Smooth muscle cell (in vitro differentiated cells): ENCODE results near the gene PACRG. TPM values are rescaled to one million over a fixed set of nuclear protein-coding genes. Genes with fewer than 3 reads are reported as not detected.

ENCODE experiments used
- DNase-seq: peaks from one replicate; lab custom pipeline; 2025; ENCODE audit not compliant: unreplicated experiment; lab: John Stamatoyannopoulos, UW
- H2AFZ ChIP-seq: fragments of 200-600 bp; sonication (generic); 2 replicates; pipeline ENCODE4 v1.6.0; 2016; ENCODE audit warnings: antibody characterized with exemption, low read depth, mild to moderate bottlenecking
- H3F3A ChIP-seq: fragments of 200-600 bp; sonication (generic); 2 replicates; pipeline ENCODE4 v1.6.0; 2017; ENCODE audit warnings: antibody characterized with exemption, low read depth
- H3K27ac ChIP-seq: fragments of 200-600 bp; sonication (generic); 2 replicates; pipeline ENCODE4 v1.5.1; 2016; ENCODE audit warnings: low read depth, mild to moderate bottlenecking
- H3K27me3 ChIP-seq: fragments of 200-600 bp; sonication (generic); 2 replicates; pipeline ENCODE4 v1.6.1; 2016; ENCODE audit warnings: low read depth, mild to moderate bottlenecking
- H3K36me3 ChIP-seq: fragments of 200-600 bp; sonication (generic); 2 replicates; pipeline ENCODE4 v1.5.1; 2016; ENCODE audit warnings: low read depth
- H3K4me1 ChIP-seq: fragments of 200-600 bp; sonication (generic); 2 replicates; pipeline ENCODE4 v1.5.1; 2016; ENCODE audit warnings: low read depth
- H3K4me2 ChIP-seq: fragments of 200-600 bp; sonication (generic); 2 replicates; pipeline ENCODE4 v1.6.0; 2016; ENCODE audit warnings: mild to moderate bottlenecking
- H3K4me3 ChIP-seq: fragments of 200-600 bp; sonication (generic); 2 replicates; pipeline ENCODE4 v1.5.1; 2016; ENCODE audit warnings: mild to moderate bottlenecking
- H3K79me2 ChIP-seq: fragments of 200-600 bp; sonication (generic); 2 replicates; pipeline ENCODE4 v1.6.0; 2016; ENCODE audit warnings: low read depth, mild to moderate bottlenecking
- H3K9ac ChIP-seq: fragments of 200-600 bp; sonication (generic); 2 replicates; pipeline ENCODE4 v1.6.0; 2016; ENCODE audit warnings: low read depth
- H3K9me3 ChIP-seq: fragments of 200-600 bp; sonication (generic); replicated peaks from 2 replicates; pipeline ENCODE4 v1.5.1; 2016; ENCODE audit warnings: low read depth
- H4K20me1 ChIP-seq: fragments of 200-600 bp; sonication (generic); 2 replicates; pipeline ENCODE4 v1.6.0; 2016; ENCODE audit warnings: low read depth
- CTCF ChIP-seq: fragments of 200-600 bp; sonication (generic); IDR thresholded peaks from 2 replicates; pipeline ENCODE4 v1.5.1; 2017; ENCODE audit warnings: borderline replicate concordance, mild to moderate bottlenecking, antibody characterized with exemption; ENCODE audit not compliant: insufficient read depth, poor library complexity, severe bottlenecking
- WGBS: methylation state at CpG from one replicate; pipeline ENCODE4 v1.1.7; 2016; ENCODE audit warnings: low lambda C conversion rate; 5-methylcytosine and 5-hydroxymethylcytosine counted together
- polyA plus RNA-seq: library from polyadenylated mRNA; unstranded; fragments of >200 nt; fragmentation: Nextera tagmentation; extraction: Ambion mirVana; gene quantifications from 2 replicates; pipeline ENCODE4 v1.2.1, GENCODE V29; 2016
- total RNA-seq: library from RNA; depleted of rRNA; stranded (reverse); fragments of >200 nt; gene quantifications from 2 replicates; pipeline ENCODE4 v1.2.3, GENCODE V29; 2014

Gene PACRG
- total and polyA plus RNA-seq, 2 experiments from 2014 or later = not detected

- H3K79me2 ChIP-seq = no peaks in the 10 kb centered on the region
- WGBS = 93% methylated on average over 5 of the region's 5 CpGs
- no peak for DNase-seq
These were observed 135.2 kb downstream of the PACRG start for GRCh38 chr6:162862941-162863340.

GRCh38 chr6:162863821-162864220 lies 136.0 kb downstream of the PACRG start:
- whole genome bisulfite sequencing = 80% methylated on average over 1 of the region's 1 CpG
- DNase-seq = no peak
- H3K79me2 ChIP-seq = no peaks in the 10 kb centered on the region

More at GRCh38 chr6:162862941-162863340, 135.2 kb downstream of the PACRG start:
- H3K4me2 ChIP-seq = no peak overlapping the region
- no peak overlapping the region for H3K9ac ChIP-seq
- no peak overlapping the region for H2AFZ ChIP-seq
- H4K20me1 ChIP-seq = no peaks in the 10 kb centered on the region
- no peaks in the 10 kb centered on the region for H3K36me3 ChIP-seq
- no peaks in the 10 kb centered on the region for H3F3A ChIP-seq
- no peak overlapping the region for H3K27ac ChIP-seq
- H3K9me3 ChIP-seq = no peaks in the 10 kb centered on the region
- no peaks in the 10 kb centered on the region for H3K27me3 ChIP-seq
- H3K4me1 ChIP-seq = peaks cover 2% of the 10 kb centered on the region
- no peak for TF ChIP-seq CTCF
- no peak overlapping the region for H3K4me3 ChIP-seq

GRCh38 chr6:162864911-162865310 lies 137.1 kb downstream of the PACRG start:
- H3K27ac ChIP-seq = no peak overlapping the region
- H3K4me2 ChIP-seq = no peak overlapping the region
- no peak for DNase-seq
- H3K4me1 ChIP-seq = no peaks in the 10 kb centered on the region
- no peaks in the 10 kb centered on the region for H3K9me3 ChIP-seq
- H3K79me2 ChIP-seq = no peaks in the 10 kb centered on the region
- no peaks in the 10 kb centered on the region for H3K36me3 ChIP-seq
- H3K9ac ChIP-seq = no peak overlapping the region
- H2AFZ ChIP-seq = no peak overlapping the region
- WGBS = 94% methylated on average over 5 of the region's 5 CpGs
- H3K4me3 ChIP-seq = no peak overlapping the region
- H4K20me1 ChIP-seq = no peaks in the 10 kb centered on the region
- H3F3A ChIP-seq = no peaks in the 10 kb centered on the region
- H3K27me3 ChIP-seq = no peaks in the 10 kb centered on the region
- TF ChIP-seq CTCF = no peak

More at GRCh38 chr6:162863821-162864220, 136.0 kb downstream of the PACRG start:
- Histone ChIP-seq H3K4me1 (no peaks in the 10 kb centered on the region), H3K9me3 (no peaks in the 10 kb centered on the region), H3K4me3 (no peak overlapping the region), H3K36me3 (no peaks in the 10 kb centered on the region), H4K20me1 (no peaks in the 10 kb centered on the region), H3K27me3 (no peaks in the 10 kb centered on the region), H3K27ac (no peak overlapping the region), H3F3A (no peaks in the 10 kb centered on the region), H3K4me2 (no peak overlapping the region), H3K9ac (no peak overlapping the region), H2AFZ (no peak overlapping the region)
- no peak for TF ChIP-seq CTCF

- H4K20me1 ChIP-seq = no peaks in the 10 kb centered on the region
- H3K79me2 ChIP-seq = no peaks in the 10 kb centered on the region
- H3K9ac ChIP-seq = no peak overlapping the region
- H3K9me3 ChIP-seq = no peaks in the 10 kb centered on the region
- no peak overlapping the region for H3K27ac ChIP-seq
- H3K4me1 ChIP-seq = no peaks in the 10 kb centered on the region
- no peaks in the 10 kb centered on the region for H3K36me3 ChIP-seq
- TF ChIP-seq CTCF = no peak
- H3K4me3 ChIP-seq = no peak overlapping the region
- no peaks in the 10 kb centered on the region for H3K27me3 ChIP-seq
- no peaks in the 10 kb centered on the region for H3F3A ChIP-seq
- no peak overlapping the region for H3K4me2 ChIP-seq
- 74% methylated on average over 1 of the region's 1 CpG for WGBS
- no peak for DNase-seq
- H2AFZ ChIP-seq = no peak overlapping the region
These were observed 138.9 kb downstream of the PACRG start for GRCh38 chr6:162866656-162867055.
